GM18909 (cell line): Measurements from ENCODE around the gene CDKN1B.

Experiments used
- ATAC-seq: cut with Tn5 transposase; IDR thresholded peaks from one replicate; pipeline ENCODE4 v1.9.1; 2021; ENCODE audit warnings: mild to moderate bottlenecking; ENCODE audit not compliant: unreplicated experiment, poor library complexity

The CDKN1B gene

GRCh38 chr12:12699345-12699744, 17.8 kb upstream of the CDKN1B start:
- ATAC-seq, result no peak

DNA sequence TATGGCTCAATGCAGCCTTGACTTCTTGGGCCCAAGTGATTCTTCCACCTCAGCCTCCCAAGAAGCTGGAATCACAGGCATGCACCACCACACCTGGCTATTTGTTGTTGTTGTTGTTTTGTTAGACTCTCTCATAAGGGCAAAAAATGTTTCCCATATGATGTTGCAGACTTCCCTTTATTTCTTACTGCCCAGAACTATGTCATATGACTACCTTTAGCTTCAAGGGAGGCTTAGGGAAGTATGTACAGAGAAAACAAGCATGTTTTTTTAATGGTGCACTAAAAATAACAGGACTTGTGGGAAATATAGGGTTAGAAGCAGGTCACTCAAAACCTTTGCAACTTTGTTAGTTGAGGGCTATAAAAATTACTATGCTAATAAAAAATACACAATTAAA, 16.9 kb upstream of the CDKN1B start:
- ATAC-seq, result no peak

DNA sequence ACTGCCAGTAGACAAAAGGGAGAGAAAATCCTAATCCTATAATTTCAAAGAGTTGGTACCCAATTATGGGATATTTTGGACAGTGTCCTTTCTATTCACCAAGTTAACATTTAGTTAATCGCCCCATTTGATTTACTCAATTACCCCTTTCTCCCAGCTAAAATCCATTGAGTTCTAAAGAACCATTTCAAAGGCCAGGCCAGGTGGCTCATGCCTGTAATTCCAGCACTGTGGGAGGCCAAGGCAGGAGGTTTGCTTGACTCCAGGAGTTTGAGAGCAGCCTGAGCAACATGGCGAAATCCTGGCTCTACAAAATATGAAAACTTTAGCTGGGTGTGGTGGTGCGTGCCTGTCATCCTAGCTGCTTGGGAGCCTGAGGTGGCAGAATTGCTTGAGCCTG, 15.7 kb upstream of the CDKN1B start:
- ATAC-seq, result no peak

DNA sequence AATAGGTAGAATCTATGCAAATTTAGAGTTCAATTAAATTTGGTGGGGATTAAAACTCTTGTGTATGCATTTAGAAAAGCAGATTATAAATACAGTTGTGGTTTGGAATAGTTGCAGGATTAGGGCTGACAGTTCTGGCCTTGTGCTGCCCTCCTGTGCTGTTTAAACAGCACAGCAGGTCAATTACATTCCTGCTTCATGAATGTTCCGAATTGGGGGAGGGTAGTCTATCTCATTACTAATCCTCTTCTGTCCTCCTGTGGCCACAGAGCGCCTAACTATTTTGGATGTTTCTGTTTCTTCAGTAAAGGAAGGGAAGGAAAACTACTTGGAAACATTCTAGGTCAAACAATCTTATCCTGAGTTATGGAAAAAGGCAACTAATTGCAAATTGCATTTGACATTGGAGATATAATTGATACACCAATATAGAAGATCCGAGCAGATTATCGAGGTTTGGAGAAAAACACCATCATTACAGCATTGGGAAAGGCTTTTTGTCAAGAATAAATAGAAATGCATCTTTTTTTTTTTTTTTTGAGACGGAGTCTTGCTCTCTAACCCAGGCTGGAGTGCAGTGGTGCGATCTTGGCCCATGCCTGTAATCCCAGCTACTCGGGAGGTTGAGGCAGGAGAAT, 12.5 kb upstream of the CDKN1B start:
- peak; percentile 66 for ATAC-seq

- ATAC-seq, result no peak
Measured at GRCh38 chr12:12705838-12706520, 11.2 kb upstream of the CDKN1B start.

DNA sequence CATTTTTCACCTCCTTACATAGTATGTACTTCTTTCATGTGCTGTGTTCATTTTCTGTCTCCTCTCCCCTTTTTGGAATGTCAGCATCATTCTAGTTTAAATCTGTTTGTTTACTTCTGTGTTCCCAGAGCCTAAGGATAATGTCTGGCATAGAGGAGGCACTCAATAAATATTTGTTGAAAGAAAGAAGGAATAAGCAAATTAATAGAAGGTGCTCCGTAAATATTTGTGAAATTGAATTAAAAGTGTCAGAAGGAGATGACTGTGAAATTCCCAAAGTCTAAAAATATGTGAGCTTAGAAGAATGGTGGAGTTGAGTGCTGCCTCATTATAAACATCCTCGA, 3.3 kb upstream of the CDKN1B start:
- ATAC-seq, result no peak

DNA sequence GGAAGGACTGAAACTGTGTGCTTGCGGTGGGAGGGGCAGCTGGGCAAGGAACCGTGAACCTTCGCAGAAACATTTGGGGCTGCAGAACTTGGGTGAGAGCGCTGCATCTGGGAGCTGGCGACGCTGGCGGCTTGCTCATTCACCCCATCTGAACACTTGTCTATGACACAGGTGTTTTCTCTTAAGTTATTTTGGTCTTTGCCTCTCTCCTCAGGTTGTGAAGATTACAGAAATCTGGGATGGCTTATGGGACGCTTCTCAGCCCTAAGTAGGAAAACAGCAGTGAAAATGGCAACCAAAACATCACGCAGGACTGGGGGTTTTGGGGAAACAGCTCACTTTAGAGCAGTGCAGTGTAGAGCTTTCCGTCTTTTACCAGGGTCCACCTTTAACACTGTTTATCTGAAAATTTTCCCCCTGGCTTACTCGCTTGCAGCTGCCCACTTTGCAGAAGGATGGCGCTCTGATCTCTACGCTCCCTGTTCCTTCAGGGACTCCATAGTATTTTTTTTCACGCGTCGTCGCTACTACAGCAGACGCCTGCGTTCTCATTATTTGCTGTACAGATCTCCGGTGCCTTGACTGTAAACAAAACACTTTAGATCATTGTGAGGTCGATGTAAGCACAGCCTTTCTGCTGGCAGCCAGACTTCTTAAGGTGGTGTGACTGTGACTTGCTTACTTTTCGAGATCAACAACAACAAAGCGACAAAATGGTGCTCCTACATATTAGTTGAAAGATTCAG, 2.7 kb upstream of the CDKN1B start:
- ATAC-seq, result peak; percentile 22

- ATAC-seq, result no peak
Measured at GRCh38 chr12:12715128-12715458, 2.1 kb upstream of the CDKN1B start.

DNA sequence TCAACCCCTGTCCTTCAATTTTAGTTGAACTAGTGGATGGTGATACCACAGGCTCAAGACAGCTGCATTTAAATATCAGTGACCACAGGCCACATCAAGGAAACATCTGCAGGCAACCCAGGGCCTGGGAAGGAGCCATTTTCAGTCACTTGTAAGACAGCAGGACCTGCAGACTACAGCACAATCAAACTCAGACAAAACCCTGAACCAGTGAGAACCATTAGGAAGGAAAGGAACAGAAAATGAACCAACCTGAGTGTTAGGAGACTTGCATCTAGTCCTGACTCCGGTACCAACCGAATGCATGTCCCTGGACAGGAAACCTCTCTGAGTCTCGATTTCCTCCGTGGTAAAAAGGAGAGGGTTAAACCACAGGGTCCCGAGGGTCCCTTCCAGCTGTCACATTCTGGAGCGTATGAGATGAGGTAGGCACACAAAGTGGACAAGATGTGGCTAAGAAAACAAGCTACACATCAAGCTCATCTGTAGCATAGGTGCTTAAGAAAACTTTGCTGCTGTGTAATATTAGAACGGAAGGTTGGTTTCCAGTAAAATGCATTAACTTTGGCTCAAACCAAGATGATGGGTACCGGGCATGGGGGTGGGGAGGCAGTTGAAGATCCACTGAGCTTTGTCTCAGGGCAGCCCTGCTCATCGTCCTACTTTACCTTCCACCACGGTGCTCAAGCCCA, 1.6 kb upstream of the CDKN1B start:
- peak; percentile 42 for ATAC-seq

- ATAC-seq, result no peak
Measured at GRCh38 chr12:12716151-12716792, 896 bp upstream of the CDKN1B start.

GRCh38 chr12:12717586-12718380, 615 bp downstream of the CDKN1B start:
- ATAC-seq, result peak; percentile 4

DNA sequence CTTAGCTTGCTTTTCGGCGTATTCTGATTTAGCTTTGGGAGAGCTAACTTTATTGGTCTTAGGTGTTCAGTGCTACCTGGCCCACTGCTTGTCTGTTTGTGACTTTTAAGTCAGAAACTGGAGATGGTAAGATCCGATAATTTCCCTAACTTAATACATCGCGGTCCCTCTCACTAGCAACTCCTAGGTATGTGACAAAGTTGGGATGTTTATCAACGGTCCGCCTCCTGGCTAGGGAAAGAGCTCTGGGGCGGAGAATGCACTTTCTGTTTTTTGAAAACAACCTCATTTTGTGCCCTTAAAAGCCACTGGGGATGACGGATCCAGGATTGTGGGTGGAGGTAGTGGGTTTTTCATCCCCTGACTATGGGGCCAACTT, 1.2 kb downstream of the CDKN1B start:
- ATAC-seq, result no peak

- no peak for ATAC-seq
Measured at GRCh38 chr12:12718853-12719252, 1.7 kb downstream of the CDKN1B start.

GRCh38 chr12:12719496-12719895, 2.3 kb downstream of the CDKN1B start:
- ATAC-seq, result no peak

GRCh38 chr12:12720052-12720451, 2.9 kb downstream of the CDKN1B start:
- no peak for ATAC-seq

DNA sequence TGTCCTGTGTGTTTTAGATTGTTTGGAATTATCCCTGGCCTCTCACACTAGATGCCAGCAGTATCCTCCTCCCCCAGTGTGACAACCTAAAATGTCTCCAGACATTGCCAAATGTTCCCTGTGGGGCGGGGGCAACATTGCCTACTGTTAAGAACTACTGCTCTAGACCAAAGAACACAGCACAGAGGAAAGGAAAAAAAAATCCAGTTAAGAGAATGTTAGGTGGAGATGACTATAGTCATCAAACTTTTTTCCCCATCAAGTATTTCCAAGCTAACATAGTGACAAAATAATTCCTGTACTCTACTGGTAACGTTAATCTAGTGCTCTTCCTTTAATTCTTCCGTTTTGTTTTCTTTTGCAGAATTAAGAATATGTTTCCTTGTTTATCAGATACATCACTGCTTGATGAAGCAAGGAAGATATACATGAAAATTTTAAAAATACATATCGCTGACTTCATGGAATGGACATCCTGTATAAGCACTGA, 3.5 kb downstream of the CDKN1B start:
- ATAC-seq, result no peak

DNA sequence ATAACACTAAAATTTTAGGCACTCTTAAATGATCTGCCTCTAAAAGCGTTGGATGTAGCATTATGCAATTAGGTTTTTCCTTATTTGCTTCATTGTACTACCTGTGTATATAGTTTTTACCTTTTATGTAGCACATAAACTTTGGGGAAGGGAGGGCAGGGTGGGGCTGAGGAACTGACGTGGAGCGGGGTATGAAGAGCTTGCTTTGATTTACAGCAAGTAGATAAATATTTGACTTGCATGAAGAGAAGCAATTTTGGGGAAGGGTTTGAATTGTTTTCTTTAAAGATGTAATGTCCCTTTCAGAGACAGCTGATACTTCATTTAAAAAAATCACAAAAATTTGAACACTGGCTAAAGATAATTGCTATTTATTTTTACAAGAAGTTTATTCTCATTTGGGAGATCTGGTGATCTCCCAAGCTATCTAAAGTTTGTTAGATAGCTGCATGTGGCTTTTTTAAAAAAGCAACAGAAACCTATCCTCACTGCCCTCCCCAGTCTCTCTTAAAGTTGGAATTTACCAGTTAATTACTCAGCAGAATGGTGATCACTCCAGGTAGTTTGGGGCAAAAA, 4.1 kb downstream of the CDKN1B start:
- ATAC-seq, result no peak

DNA sequence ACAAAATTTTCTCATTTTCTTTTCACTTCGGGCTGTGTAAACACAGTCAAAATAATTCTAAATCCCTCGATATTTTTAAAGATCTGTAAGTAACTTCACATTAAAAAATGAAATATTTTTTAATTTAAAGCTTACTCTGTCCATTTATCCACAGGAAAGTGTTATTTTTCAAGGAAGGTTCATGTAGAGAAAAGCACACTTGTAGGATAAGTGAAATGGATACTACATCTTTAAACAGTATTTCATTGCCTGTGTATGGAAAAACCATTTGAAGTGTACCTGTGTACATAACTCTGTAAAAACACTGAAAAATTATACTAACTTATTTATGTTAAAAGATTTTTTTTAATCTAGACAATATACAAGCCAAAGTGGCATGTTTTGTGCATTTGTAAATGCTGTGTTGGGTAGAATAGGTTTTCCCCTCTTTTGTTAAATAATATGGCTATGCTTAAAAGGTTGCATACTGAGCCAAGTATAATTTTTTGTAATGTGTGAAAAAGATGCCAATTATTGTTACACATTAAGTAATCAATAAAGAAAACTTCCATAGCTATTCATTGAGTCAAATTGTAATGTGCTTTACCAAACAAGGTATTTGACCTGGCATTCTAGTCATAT, 4.8 kb downstream of the CDKN1B start:
- no peak for ATAC-seq
